ENCODE results near the gene ARAP3.

Gene ARAP3

DNA sequence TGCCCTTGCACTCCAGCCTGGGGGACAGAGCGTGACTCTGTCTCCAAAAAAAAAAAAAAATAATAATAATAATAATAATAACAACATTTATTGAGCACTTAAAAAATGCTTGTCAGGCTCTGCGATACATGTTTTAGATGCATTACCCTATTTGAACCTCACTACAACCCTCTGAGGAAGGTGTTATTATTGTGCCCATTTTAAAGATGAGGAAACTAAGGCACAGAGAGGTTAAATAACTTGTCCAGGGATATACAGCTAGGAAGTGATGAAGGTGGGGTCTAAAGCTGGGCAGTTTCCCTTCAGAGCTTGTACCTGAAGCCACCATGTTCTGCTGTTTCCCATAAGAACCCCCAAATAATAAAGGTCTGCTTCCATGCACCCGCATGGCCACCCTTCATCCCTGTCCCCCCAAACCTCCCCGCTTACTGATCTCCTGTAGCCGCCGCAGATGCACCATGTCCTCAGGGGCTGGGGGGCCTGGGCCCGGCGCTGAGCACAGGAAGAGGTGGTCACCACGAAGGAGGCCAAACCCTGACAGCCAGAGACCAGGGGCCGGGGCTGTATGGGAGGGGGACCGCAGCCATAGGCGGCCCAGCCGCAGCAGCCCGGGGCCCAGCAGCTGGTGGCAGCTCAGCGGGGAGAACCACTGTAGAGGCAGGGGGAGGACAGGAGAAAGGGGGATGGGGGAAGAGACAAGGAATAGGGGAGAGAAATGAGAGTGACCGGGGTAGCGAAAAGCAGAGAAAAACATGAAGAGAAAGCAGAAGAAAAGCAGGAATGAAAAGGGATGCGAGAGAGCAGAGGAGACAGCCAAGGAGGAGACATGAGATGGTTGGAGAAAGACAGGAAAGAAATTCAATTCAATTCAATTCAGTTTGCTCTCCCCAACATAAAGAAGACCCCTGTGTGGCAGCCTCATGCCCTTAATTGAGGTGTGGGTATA, 15.8 kb downstream of the ARAP3 start:
- no peak for DNase-seq

GRCh38 chr5:141664733-141665461, 17.1 kb downstream of the ARAP3 start:
- peak; percentile 56 to 74 for DNase-seq

GRCh38 chr5:141663506-141663905, 18.5 kb downstream of the ARAP3 start:
- no peak for DNase-seq

- no peak for DNase-seq
These were observed 20.0 kb downstream of the ARAP3 start for GRCh38 chr5:141662028-141662427.

DNA sequence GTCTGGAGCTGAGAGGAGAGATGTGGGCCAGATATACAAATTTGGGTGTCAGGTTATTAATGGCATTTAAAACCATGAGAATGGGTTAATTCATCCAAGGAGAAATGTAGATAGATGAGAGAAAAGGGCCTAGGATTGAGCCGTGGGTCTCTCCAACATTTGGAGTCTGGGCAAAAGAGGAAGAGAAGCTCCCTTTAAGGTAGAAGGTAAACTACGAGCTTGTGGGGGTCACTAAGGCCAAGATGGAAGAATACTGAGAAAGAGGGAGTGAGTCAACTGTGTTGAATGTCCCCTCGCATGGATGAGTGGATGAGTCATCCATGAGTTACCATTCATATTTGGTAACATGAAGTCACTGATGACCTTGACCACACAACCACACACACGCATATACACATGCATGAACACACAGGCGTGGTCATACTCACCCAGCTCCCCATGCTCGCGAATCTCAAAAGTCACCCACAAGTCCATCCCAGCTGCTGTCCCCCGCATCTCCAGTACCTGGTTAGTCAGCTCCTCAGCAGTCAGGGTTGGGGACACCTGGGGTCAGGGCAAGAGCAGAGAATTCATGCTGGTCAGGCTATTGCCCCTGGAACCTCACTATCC, 24.0 kb downstream of the ARAP3 start:
- DNase-seq = no peak

- no peak for DNase-seq
These were observed 24.6 kb downstream of the ARAP3 start for GRCh38 chr5:141657404-141657803.

DNA sequence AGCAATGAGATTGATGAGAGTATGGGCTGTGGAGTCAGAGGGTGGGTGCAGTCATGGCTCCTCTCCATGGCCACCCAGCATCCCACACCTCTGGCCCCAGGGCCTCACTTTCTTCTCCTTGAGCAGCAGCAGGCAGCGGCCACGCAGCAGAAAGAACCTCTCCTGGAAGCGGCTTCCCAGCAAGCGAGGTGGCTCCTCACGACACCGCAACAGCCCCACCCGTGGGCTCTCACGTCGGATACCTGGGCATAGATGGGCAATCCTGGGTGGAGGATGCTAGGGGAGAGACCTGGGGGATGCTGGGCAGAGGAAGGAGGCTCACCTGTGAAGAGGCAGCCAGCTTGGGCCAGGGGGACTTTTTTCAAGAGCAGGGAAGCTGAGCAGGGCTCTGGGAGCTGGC, 25.6 kb downstream of the ARAP3 start:
- no peak for DNase-seq

- DNase-seq = no peak
These were observed 27.0 kb downstream of the ARAP3 start for GRCh38 chr5:141655020-141655419.

GRCh38 chr5:141654298-141654697, 27.7 kb downstream of the ARAP3 start:
- no peak for DNase-seq

DNA sequence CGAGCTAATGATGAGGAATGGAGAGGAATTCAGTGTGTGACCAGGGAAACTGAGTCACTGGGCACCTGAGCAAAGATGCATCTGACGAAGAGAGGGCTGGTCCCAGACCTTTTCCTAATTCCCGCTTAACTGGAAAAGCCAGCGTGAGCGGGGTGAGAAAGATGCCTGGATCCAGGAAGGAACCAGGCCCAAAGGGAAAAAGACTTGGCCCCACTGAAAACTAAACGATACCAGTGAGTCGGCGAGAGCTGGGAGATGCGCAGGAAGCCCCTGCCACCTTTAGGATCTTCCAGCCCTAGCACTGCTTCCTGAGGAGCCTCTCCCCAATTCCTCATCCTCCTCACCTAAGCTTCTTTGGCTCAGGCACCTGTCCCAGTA, 30.3 kb downstream of the ARAP3 start:
- DNase-seq = no peak

DNA sequence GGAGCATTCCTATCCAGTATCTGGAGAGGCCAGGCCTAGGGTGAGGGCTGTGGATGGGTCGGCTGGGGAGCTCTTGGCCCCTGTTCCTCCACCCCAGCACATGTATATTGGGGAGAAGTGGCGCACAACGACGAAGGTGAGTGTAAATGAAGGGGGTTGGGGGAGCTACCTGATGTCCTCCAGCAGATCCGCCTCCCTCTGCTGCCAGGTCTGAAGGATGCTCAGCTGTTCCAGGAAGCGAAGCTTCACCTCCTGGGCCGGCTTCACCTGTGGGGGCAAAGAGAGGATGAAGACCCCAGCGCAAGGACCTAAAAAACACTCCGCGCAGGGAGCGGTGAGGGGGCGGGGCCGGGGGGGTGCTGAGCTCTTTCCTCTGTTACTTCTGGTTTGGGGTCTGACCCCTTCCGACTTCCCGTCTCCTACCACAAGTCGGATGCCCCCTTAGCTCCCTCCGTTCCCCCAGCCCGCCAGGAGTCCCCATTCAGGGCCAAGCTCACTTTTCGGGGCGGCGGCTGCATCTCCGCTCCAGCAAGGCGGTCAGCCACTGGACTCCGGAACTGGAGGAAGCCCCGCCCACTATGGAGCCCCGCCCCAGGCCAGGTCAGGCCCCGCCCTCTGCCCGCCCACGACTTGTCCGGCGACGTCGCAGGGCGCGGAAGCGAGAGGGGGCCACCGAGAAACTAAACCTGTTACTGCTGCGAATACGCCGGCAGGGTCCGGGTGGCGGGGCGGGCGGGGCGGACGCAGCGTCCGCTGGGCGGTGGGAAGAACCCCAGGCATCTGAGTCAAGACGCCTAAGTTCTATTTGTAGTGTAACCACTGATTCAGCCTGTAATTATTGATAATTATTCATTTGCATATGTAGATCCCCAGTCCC, 30.9 kb downstream of the ARAP3 start, which contains the start of gene FCHSD1:
Gene FCHSD1 (minus strand): TSS at position 568 of the 877 bp plus-strand sequence. CDS start 50 bp downstream, at position 518.
- peak; percentile 73 to 79 for DNase-seq

- no peak for DNase-seq
These were observed 32.1 kb downstream of the ARAP3 start for GRCh38 chr5:141649972-141650371.

DNA sequence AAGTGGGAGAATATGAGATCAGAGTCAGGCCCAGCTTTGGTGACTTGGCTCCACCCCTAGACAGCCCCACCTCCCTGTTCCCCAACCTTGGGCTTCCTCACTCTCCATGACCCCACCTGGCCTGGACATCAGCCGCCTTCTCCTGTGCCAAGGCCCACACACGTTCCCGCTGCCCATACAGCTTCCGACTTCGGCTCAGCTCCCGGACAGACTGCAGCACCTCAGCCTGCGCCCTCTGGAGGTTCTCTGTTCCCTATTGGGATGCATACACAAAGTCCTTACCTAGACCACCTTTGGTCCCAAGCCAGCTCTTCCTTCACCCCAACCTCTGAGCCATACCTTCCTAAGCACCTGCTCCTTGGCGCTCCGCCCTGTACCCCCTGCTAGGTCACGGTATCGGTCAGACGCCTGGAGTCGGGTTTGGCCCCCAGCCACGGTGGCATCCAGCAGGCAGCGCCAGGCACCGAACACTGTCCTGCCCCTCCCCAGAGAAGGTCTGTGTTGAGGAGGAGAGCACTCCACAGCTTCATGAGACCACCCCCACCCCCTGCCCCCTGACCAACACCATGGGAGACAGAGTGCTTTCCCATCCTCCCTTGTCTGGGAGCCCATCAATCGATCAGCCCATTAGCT, 32.9 kb downstream of the ARAP3 start:
- no peak for DNase-seq

DNA sequence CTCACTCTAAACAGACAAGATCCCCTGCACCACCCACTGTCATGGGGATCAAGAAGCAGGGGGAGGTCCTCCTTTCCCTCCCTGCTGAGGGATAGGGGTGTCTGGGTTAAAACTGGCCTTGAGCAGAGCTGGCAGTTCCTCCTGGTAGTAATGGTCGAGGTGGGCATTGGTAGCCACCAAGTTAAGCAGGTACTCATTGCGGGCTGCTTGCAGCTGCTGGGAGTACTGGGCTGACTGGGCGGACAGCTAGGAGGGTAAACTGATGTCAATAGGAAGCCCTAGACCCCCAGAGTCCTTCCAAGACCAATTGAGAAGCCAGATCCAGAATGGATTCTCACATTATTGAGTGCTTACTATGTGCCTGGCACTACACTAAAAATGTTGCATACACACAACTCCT, 34.2 kb downstream of the ARAP3 start:
- no peak for DNase-seq

- no peak for DNase-seq
These were observed 34.8 kb downstream of the ARAP3 start for GRCh38 chr5:141647242-141647641.

DNA sequence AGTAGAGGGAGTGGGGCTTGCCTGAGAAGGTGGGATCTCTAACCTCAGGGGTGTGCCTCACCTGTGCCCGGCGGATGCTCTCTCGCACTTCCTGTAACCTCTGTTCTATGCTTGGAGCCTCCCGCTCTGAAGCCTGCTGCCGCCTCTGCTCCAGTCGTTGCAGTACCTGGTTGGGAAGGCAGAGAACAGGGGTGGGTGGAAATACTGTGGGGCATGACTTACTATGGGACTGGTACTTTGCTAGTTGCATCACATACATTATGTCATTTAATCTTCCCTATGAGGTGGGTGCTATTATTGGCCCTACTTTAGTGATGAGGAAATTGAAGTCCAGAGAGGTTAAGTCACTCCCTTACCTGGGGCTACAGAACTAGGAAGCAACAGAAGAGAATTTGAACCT, 36.0 kb downstream of the ARAP3 start:
- DNase-seq = no peak

DNA sequence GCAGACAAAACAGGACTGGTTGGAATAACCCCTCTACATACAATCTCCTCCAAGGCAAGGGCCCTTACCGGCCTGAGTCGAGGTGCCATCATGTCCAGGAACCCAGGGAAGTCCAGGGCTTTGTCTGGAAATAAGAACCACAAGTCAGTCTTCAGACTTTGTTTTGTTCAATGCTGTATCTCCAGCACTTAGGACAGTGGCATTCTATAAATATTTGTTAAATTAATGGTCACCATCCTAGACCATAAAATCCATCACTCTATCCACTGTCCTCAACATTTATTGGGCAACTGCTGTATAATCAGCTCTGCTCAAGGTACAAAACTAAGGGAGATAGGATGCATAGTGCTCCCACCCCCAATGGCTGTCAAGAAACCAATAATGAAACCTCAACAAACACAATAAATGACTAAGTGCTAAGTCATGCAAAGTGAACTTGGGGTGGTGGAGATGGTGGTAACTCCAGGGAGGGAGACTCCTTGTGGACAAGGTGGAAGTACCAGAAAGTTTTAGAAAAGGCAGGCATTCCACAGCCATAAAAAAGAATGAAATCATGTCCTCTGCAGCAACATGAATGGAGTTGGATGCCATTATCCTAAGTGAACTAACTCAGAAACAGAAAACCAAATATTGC, 40.3 kb downstream of the ARAP3 start:
- no peak for DNase-seq

DNA sequence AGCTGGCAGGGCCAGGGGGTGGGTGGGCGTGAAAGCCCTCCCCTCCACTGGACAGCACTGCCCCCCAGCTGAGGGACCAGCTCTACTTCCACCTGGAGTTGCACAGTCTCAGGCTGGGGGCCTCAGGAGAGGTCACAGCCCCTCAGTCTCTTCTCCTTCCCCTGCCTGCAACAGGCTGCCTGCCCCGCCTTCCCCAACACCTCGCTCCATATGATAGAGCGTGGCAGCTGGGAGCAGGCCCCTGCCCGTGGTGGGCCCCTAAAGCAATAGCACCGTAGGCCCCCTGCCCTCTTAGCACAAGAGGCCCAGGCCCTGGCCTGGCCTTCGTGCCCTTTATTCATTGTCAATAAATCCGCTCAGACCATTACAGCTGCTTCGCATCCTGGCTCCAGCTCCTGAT, 41.3 kb downstream of the ARAP3 start:
- DNase-seq = no peak

GRCh38 chr5:141640051-141640415, 42.0 kb downstream of the ARAP3 start:
- no peak for DNase-seq

- no peak for DNase-seq
These were observed 42.5 kb downstream of the ARAP3 start for GRCh38 chr5:141639357-141640050.

GRCh38 chr5:141638771-141639170, 43.3 kb downstream of the ARAP3 start:
- DNase-seq = no peak

Data from activated CD4-positive, alpha-beta T cell treated with anti-CD3 and anti-CD28 coated beads for 4 hours (primary cell).